Muscle of back (tissue), 11 donors: Measurements from ENCODE around the gene WDR53. TPM values are rescaled to one million over a fixed set of nuclear protein-coding genes. Genes with fewer than 3 reads are reported as not detected.
"Not testable (repeated sequence)": the region's sequence is repeated elsewhere in the genome, so short reads cannot be mapped to it uniquely, and the experiment has no call there.

Experiments used
- DNase-seq, 3 donors: peaks; one replicate each; pipeline versions ENCODE4 v3.0.0 to v3.0.0-alpha.2; 2013
- polyA plus RNA-seq, 10 donors: library from polyadenylated mRNA; unstranded; fragments of 120-200 nt; gene quantifications; one replicate each; pipeline ENCODE4 v1.2.1, GENCODE V29; 2013; ENCODE audit not compliant: insufficient read length in 10 of 10

The WDR53 gene
- polyA plus RNA-seq, 10 donors: 7.0 to 11.7 (median 10.4) TPM

- DNase-seq: no peak
These were observed 4.6 kb downstream of the WDR53 start for GRCh38 chr3:196563721-196564225.

DNA sequence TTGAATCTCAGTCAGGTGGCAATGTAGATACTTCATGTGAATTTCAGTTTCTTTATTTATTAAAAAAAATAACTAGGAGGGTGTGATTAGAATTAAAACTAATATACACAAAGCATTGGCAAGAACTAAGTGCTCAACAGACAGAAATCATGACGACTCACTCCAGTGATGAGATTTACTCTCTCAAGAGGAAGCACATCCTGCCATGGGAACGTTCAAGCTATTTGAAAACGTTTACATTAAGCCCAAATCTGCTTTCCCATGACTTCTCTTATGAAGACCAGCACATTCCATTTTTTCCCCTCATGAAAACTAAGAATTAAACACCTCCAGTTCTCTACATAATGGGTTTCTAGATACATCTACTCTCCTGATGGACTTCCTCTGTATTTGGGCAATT is 8.5 kb downstream of the WDR53 start:
- no peak for DNase-seq

- DNase-seq: no peak
These were observed 9.9 kb downstream of the WDR53 start for GRCh38 chr3:196558476-196558875.

GRCh38 chr3:196557236-196557635 is 11.1 kb downstream of the WDR53 start:
- no peak for DNase-seq

DNA sequence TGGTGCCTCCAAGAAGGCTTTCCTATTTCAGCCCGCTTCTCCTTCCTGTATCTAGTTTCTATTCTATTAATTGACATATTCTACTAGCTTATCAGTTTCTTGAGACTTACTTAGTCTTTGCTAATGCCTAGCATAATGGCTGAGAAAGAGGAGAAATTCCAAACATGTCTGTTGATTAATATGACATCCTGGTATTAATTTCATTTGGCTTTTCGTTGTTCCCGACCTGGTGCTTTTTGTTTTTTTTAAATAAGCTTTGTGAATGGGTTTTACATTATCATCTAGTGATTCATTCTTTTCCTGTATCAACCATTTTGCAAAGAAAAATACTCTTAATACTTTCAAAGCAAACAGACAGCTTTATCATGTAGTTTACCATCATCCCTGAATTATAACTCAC is 13.1 kb downstream of the WDR53 start:
- DNase-seq: no peak

DNA sequence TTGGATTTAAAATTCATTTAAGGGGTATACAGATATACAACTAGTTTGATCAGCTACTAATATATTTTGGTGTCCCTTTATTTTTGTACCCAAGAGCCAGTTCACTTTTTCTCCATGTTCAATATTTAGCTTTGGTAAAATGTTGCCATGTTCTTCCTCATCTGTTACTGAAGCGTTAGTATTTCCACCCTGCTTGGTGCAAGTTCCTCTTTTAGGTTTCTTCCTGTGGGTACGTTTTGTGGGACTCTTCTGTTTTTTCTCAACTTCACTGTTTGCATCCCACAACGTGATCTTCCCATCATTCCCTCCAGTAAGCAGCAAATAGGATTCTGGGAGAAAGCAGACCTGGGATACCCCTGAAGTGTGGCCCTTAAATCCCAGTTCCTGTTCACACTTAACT is 14.1 kb downstream of the WDR53 start:
- peak in 2 of 3 donors; percentile 3 to 7 for DNase-seq

GRCh38 chr3:196553551-196553950 is 14.8 kb downstream of the WDR53 start:
- DNase-seq: no peak

DNA sequence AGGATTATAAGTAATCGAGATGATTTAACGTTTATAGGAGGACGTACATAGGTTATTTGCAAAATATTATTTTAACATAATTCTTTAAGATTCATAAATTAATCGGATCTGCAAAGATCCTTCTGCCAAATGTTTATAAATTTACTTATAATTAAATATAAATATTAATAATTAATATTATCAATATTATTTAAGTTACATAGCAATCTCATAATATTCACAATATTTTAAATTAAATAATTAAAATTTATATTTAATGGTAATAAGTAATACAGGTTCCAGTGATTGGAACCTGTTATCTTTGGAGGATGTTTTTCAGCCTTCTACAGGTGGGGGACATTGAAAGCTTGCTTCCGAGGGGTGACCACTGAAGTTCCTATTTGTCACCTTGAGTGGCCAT is 16.1 kb downstream of the WDR53 start:
- no peak for DNase-seq

GRCh38 chr3:196550172-196550571 is 18.2 kb downstream of the WDR53 start:
- not testable (repeated sequence) for DNase-seq

- DNase-seq: not testable (repeated sequence)
These were observed 19.0 kb downstream of the WDR53 start for GRCh38 chr3:196549312-196549711.

- no peak for DNase-seq
These were observed 21.3 kb downstream of the WDR53 start for GRCh38 chr3:196547067-196547466.

DNA sequence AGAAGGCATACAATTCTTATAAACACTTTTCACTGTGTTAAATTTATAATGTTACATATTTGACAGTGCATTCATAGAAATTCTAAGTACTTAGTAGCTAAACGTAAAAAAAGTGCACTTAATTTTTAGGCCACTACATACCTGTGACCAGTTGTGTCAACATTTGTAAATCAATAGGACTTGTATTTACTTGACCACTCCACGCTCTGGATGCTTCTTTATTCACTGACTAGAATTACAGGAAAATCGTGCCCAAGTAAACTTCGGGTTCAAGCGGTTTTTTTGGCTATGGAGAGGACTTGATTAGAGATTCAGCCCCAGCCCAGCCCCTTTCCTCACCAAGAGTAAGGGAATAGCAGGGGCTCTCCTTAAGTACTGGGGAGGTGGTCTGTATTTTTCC is 21.8 kb downstream of the WDR53 start:
- no peak for DNase-seq

DNA sequence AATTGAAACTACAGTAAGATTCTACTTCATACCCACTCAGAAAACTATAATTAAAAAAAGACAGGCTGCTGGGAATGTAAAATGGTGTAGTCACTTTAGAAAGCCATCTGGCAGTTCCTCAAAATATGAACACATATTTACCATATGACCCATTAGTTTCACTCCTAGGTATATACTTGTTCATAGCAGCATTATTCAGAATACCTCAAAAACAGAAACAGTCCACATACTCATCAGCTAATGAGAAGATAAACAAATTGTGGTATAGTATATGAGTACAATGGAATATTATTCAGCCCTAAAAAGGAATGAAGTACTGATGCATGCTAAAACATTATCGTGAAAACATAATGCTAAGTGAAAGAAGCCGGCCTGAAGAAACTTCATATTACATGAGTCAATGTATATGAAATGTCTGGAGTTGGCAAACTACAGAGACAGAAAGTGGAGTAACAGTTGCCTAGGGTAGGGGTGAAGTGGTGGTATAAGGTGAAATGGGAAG is 23.8 kb downstream of the WDR53 start:
- no peak for DNase-seq

- no peak for DNase-seq
These were observed 26.5 kb downstream of the WDR53 start for GRCh38 chr3:196541684-196542445.

GRCh38 chr3:196537319-196537984 is 30.9 kb downstream of the WDR53 start:
- peak in 1 of 3 donors; percentile 36 for DNase-seq

- no peak for DNase-seq
These were observed 35.1 kb downstream of the WDR53 start for GRCh38 chr3:196533260-196533681.

- DNase-seq: no peak
These were observed 36.9 kb downstream of the WDR53 start for GRCh38 chr3:196531418-196531817.

- peak; percentile 45 to 67 (median 53) for DNase-seq
These were observed 39.6 kb downstream of the WDR53 start for GRCh38 chr3:196528639-196529233.

DNA sequence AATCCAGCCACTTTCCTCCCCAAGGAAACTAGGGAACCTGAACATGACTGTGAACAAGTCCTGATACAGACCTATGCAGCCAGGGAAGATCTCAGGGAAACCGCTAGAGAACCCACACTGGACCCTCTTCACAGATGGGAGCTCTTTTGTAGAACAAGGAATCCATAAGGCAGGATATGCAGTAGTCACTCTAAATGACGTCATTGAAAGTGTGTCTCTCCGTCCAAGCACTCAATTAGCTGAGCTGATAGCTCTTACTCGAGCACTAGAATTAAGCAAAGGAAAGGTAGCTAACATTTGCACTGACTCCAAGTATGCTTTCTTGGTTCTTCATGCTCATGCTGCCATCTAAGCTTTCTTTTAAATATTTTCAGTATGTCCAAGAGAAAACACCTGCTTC is 43.2 kb downstream of the WDR53 start:
- no peak for DNase-seq

DNA sequence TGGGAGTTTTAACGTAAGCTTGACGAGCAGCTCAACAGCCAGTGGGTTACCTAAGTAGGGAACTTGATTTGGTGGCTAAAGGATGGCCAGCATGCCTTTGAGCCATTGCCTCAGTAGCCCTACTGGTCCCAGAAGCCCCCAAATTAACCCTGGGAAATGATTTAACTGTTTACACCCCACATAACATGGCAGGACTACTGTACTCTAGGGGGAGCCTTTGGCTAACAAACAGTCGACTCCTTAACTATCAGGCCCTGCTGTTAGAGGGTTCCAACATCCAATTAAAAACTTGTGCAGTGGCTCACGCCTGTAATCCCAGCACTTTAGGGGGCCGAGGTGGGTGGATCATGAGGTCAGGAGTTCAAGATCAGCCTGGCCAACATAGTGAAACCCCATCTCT is 43.8 kb downstream of the WDR53 start:
- DNase-seq: no peak

DNA sequence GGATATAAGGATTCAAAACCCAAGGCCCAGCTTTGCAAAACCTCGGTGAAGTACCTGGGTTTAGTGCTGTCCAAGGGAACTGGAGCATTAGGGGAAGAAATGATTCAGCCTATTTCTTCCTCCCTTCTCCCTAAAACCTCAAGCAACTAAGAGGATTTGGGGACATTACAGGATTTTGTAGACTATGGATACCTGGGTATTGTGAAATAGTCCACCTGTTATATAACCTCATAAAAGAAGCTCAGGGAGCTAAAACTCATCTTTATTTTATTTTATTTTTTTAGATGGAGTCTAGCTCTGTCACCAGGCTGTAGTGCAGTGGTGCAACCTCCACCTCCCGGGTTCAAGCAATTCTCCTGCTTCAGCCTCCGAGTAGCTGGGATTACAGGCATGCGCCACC is 44.5 kb downstream of the WDR53 start:
- no peak for DNase-seq

DNA sequence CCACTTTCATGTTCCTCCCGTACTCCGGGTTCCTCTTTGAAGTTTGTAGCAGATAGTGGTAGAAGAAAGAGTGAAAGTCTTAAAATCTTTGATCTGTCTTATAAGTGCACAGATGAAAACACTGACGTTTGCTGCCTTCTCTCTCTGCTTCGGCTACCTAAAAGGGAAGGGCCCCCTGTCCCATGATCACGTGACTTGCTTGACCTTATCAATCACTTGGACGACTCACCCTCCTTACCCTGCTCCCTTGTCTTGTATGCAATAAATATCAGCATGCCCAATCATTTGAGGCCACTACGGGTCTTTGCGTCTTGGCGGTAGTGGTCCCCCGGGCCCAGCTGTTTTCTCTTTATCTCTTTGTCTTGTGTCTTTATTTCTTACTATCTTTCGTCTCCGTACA is 47.1 kb downstream of the WDR53 start:
- not testable (repeated sequence) for DNase-seq

GRCh38 chr3:196519718-196520082 is 48.7 kb downstream of the WDR53 start:
- DNase-seq: peak in 1 of 3 donors; percentile 42
